ENCODE results near the gene SIM2. TPM values are rescaled to one million over a fixed set of nuclear protein-coding genes. Genes with fewer than 3 reads are reported as not detected.

The SIM2 gene
- total and polyA plus RNA-seq, 2 of the 13 experiments (the other 11 are each of a cell fraction or from before 2014, with no cell fraction given) = 0.36 to 0.53 TPM

- H2AFZ ChIP-seq (ENCODE audit: low read length) = no peak overlapping the region
- H3K27me3 ChIP-seq (ENCODE audit: control insufficient read depth in 1 of 2, insufficient read depth in 2 of 2, low read length in 2 of 2) = peaks cover 0 to 28% of the 10 kb centered on the region in 2 experiments; a peak in 3 of 5 replicates
- no peaks in the 10 kb centered on the region for H3K36me3 ChIP-seq (replicated peaks in 1 of 2; ENCODE audit: control insufficient read depth in 1 of 2, insufficient read depth in 2 of 2, low read length in 2 of 2)
- H3K79me2 ChIP-seq (ENCODE audit: insufficient read depth, low read length) = no peaks in the 10 kb centered on the region
- no peak overlapping the region for H3K9ac ChIP-seq (ENCODE audit: insufficient read depth, low read depth, low read length)
- 78% methylated on average over 25 of the region's 32 CpGs for WGBS (ENCODE audit: low lambda C conversion rate)
- in situ Hi-C loops (cut with HindIII; ENCODE audit: extremely low pct_ligation_motif_present, low pct_unique_long_range_greater_than_20kb) = no loop called here
- H3K27ac ChIP-seq (ENCODE audit: extremely low read length, insufficient read depth, low read length) = no peak overlapping the region
- DNase-seq (ENCODE audit: low spot score) (no peak), FAIRE-seq (no peak), ATAC-seq (no peak; the same call in 2 of the 3 replicates)
- BruUV-seq (replicated peaks) = no TSS peak
- CTCF ChIA-PET (ENCODE audit: low intra/inter-chr PET ratio, low total read pairs) = no interaction called here
- no peak for TF ChIP-seq ZNF878 (CRISPR knock-in tag; IDR thresholded peaks at IDR 0.05)
- no peak for TF ChIP-seq SMAD1 (CRISPR knock-in tag; IDR thresholded peaks at IDR 0.05; ENCODE audit: borderline replicate concordance, low read depth)
- no peak overlapping the region for H3K4me3 ChIP-seq (replicated peaks in 1 of 3; ENCODE audit: insufficient read depth in 1 of 3, low read depth in 2 of 3, low read length in 3 of 3)
- intact Hi-C loops (cut with micrococcal nuclease; ENCODE audit: unreplicated experiment) = no loop called here
- POLR2A ChIA-PET = no interaction called here
- H3K4me1 ChIP-seq (ENCODE audit: insufficient read depth, low read length) = no peaks in the 10 kb centered on the region
- no peak overlapping the region for H3K4me2 ChIP-seq (ENCODE audit: low read depth, low read length)
- no peaks in the 10 kb centered on the region for H3K9me3 ChIP-seq (ENCODE audit: low read length)
- no peaks in the 10 kb centered on the region for H4K20me1 ChIP-seq (ENCODE audit: insufficient read depth, low read length)
These were observed 8.2 kb downstream of the SIM2 start for GRCh38 chr21:36706951-36707762.

DNA sequence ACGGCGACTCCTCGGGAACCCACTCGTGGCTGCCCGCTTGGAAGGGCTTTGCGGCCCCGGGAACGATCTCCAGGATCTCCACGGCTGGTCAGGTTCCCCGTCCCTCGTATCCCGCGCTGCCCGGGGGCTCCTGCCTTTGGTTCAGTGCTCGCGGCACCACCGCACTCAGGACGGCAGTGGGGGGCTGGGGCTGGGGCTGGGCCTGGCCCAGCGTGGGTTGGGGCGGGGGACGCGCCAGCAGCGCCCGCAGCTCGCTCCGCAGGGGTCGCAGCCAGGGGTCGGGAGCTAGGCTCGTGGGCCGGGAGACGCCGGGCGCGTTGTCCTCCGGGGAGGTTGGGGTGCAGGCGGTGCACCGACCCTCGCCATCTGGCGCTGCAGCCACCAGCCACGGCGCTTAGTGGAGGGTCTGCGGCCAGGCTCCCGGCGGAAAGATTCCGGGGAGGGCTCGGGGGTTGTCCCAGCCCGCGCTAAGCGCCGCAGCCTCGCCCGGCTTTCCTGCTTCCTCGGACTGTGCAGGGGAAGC is 8.9 kb downstream of the SIM2 start:
- no peaks in the 10 kb centered on the region for H3K36me3 ChIP-seq (replicated peaks in 1 of 2; ENCODE audit: control insufficient read depth in 1 of 2, insufficient read depth in 2 of 2, low read length in 2 of 2)
- WGBS (ENCODE audit: low lambda C conversion rate) = 83% methylated on average over 28 of the region's 53 CpGs
- no peaks in the 10 kb centered on the region for H3K4me1 ChIP-seq (ENCODE audit: insufficient read depth, low read length)
- H3K4me2 ChIP-seq (ENCODE audit: low read depth, low read length) = no peak overlapping the region
- in situ Hi-C loops (cut with HindIII; ENCODE audit: extremely low pct_ligation_motif_present, low pct_unique_long_range_greater_than_20kb) = no loop called here
- H3K9me3 ChIP-seq (ENCODE audit: low read length) = no peaks in the 10 kb centered on the region
- H3K27me3 ChIP-seq (ENCODE audit: control insufficient read depth in 1 of 2, insufficient read depth in 2 of 2, low read length in 2 of 2) = peaks cover 0 to 21% of the 10 kb centered on the region in 2 experiments; a peak in 3 of 5 replicates
- no TSS peak for BruUV-seq (replicated peaks)
- intact Hi-C loops (cut with micrococcal nuclease; ENCODE audit: unreplicated experiment) = no loop called here
- FAIRE-seq (no peak), DNase-seq (ENCODE audit: low spot score) (no peak), ATAC-seq (no peak)
- H4K20me1 ChIP-seq (ENCODE audit: insufficient read depth, low read length) = no peaks in the 10 kb centered on the region
- H3K9ac ChIP-seq (ENCODE audit: insufficient read depth, low read depth, low read length) = no peak overlapping the region
- POLR2A ChIA-PET = no interaction called here
- H3K27ac ChIP-seq (ENCODE audit: extremely low read length, insufficient read depth, low read length) = no peak overlapping the region
- no peak overlapping the region for H3K4me3 ChIP-seq (replicated peaks in 1 of 3; ENCODE audit: insufficient read depth in 1 of 3, low read depth in 2 of 3, low read length in 3 of 3)
- H2AFZ ChIP-seq (ENCODE audit: low read length) = no peak overlapping the region
- CTCF ChIA-PET (ENCODE audit: low intra/inter-chr PET ratio, low total read pairs) = no interaction called here
- no peaks in the 10 kb centered on the region for H3K79me2 ChIP-seq (ENCODE audit: insufficient read depth, low read length)
- TF ChIP-seq ZNF124 (CRISPR knock-in tag; IDR thresholded peaks at IDR 0.05) = no peak
- no peak for TF ChIP-seq CEBPZ (IDR thresholded peaks at IDR 0.05; ENCODE audit: low read length)
- no peak for TF ChIP-seq TBP (CRISPR knock-in tag; IDR thresholded peaks at IDR 0.05)
- TF ChIP-seq JDP2 (CRISPR knock-in tag; IDR thresholded peaks at IDR 0.05; ENCODE audit: borderline replicate concordance) = no peak
- TF ChIP-seq ZFY (CRISPR knock-in tag; IDR thresholded peaks at IDR 0.05) = no peak
- TF ChIP-seq, protein P1, sequence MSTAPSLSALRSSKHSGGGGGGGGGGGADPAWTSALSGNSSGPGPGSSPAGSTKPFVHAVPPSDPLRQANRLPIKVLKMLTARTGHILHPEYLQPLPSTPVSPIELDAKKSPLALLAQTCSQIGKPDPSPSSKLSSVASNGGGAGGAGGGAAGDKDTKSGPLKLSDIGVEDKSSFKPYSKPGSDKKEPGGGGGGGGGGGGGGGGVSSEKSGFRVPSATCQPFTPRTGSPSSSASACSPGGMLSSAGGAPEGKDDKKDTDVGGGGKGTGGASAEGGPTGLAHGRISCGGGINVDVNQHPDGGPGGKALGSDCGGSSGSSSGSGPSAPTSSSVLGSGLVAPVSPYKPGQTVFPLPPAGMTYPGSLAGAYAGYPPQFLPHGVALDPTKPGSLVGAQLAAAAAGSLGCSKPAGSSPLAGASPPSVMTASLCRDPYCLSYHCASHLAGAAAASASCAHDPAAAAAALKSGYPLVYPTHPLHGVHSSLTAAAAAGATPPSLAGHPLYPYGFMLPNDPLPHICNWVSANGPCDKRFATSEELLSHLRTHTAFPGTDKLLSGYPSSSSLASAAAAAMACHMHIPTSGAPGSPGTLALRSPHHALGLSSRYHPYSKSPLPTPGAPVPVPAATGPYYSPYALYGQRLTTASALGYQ (CRISPR knock-in tag; IDR thresholded peaks at IDR 0.05) = no peak
- no peak for TF ChIP-seq ZFAT (CRISPR knock-in tag; conservative IDR thresholded peaks at IDR 0.05)
- TF ChIP-seq NFE2L1 (CRISPR knock-in tag; IDR thresholded peaks at IDR 0.05; ENCODE audit: borderline replicate concordance) = no peak

Data from HepG2 (cell line).